Thymus (tissue), 11 donors: ENCODE data around the gene SYNGR1. TPM values are rescaled to one million over a fixed set of nuclear protein-coding genes. Genes with fewer than 3 reads are reported as not detected.
A peak's percentile ranks its signal among the peaks of the same experiment; 100 is the strongest.

Experiments
- DNase-seq, 9 donors: peaks; one replicate each; pipeline ENCODE4 v3.0.0-alpha.2; 2013; ENCODE audit warnings: low spot score in 9 of 9, low read depth in 6 of 9, missing footprints in 1 of 9
- H3K27ac ChIP-seq, 2 donors: one replicate each; pipeline ENCODE4 v1.5.1; 2013; ENCODE audit warnings: control low read depth in 1 of 2, low read depth in 1 of 2, low read length in 1 of 2, mild to moderate bottlenecking in 1 of 2, moderate library complexity in 1 of 2
- H3K27me3 ChIP-seq, 2 donors: one replicate each; pipeline ENCODE4 v1.5.1; 2013; ENCODE audit warnings: low read length in 1 of 2; ENCODE audit not compliant: control insufficient read depth in 2 of 2, insufficient read depth in 1 of 2
- H3K36me3 ChIP-seq, 2 donors: one replicate each; pipeline ENCODE4 v1.5.1; 2013; ENCODE audit warnings: low read length in 1 of 2, mild to moderate bottlenecking in 1 of 2, moderate library complexity in 1 of 2; ENCODE audit not compliant: control insufficient read depth in 2 of 2, insufficient read depth in 2 of 2
- H3K4me1 ChIP-seq, 2 donors: one replicate each; pipeline ENCODE4 v1.5.1; 2013; ENCODE audit warnings: low read length in 2 of 2; ENCODE audit not compliant: control insufficient read depth in 2 of 2, insufficient read depth in 2 of 2
- H3K4me3 ChIP-seq, 2 donors: one replicate each; pipeline ENCODE4 v1.5.1; 2013; ENCODE audit warnings: low read length in 2 of 2, control low read depth in 1 of 2, mild to moderate bottlenecking in 1 of 2
- H3K9me3 ChIP-seq, 2 donors: one replicate each; pipeline ENCODE4 v1.5.1; 2013; ENCODE audit warnings: low read length in 1 of 2, mild to moderate bottlenecking in 1 of 2; ENCODE audit not compliant: control insufficient read depth in 2 of 2, insufficient read depth in 1 of 2
- WGBS: extraction: QIAGEN DNeasy Blood & Tissue Kit; methylation state at CpG from one replicate; pipeline ENCODE4 v1.1.7; 2013; 5-methylcytosine and 5-hydroxymethylcytosine counted together
- polyA plus RNA-seq: library from polyadenylated mRNA; stranded (reverse); fragments of 200-250 nt; gene quantifications from one replicate; pipeline ENCODE4 v1.2.3, GENCODE V29; 2013
- total RNA-seq: library from RNA; stranded (reverse); fragments of 120-200 nt; gene quantifications from one replicate; pipeline ENCODE4 v1.2.4, GENCODE V29; 2013
- donor health status: healthy.

The SYNGR1 gene
- total and polyA plus RNA-seq, 2 donors: 2.8 to 6.1 TPM

GRCh38 chr22:39343259-39344045 lies 6.3 kb upstream of the SYNGR1 start:
- H3K27ac ChIP-seq: no peak overlapping the region
- peaks cover 0 to 9% of the 10 kb centered on the region in 2 donors for H3K27me3 ChIP-seq
- no peaks in the 10 kb centered on the region for H3K36me3 ChIP-seq
- peaks cover 0 to 7% of the 10 kb centered on the region in 2 donors for H3K4me1 ChIP-seq
- DNase-seq: peak in 3 of 9 donors; percentile 47 to 76 (median 64)
- H3K4me3 ChIP-seq: no peak overlapping the region
- H3K9me3 ChIP-seq: no peaks in the 10 kb centered on the region
- WGBS: 31% methylated on average over 15 of the region's 15 CpGs

GRCh38 chr22:39344046-39344390 lies 5.8 kb upstream of the SYNGR1 start:
- Histone ChIP-seq H3K4me1 (peaks cover 2 to 10% of the 10 kb centered on the region in 2 donors), H3K4me3 (no peak overlapping the region), H3K27ac (no peak overlapping the region), H3K27me3 (peaks cover 0 to 13% of the 10 kb centered on the region in 2 donors), H3K36me3 (no peaks in the 10 kb centered on the region), H3K9me3 (no peaks in the 10 kb centered on the region)
- 90% methylated on average over 8 of the region's 8 CpGs for WGBS
- no peak for DNase-seq

- 99% methylated on average over 4 of the region's 4 CpGs for WGBS
- Histone ChIP-seq H3K4me3 (no peak overlapping the region), H3K27ac (no peak overlapping the region), H3K4me1 (peaks cover 5 to 17% of the 10 kb centered on the region in 2 donors), H3K9me3 (no peaks in the 10 kb centered on the region), H3K27me3 (peaks cover 2 to 22% of the 10 kb centered on the region in 2 donors), H3K36me3 (no peaks in the 10 kb centered on the region)
- DNase-seq: no peak
Observed at GRCh38 chr22:39345231-39345630, 4.6 kb upstream of the SYNGR1 start.

- peaks cover 12 to 29% of the 10 kb centered on the region in 2 donors for H3K4me1 ChIP-seq
- H3K9me3 ChIP-seq: no peaks in the 10 kb centered on the region
- H3K36me3 ChIP-seq: no peaks in the 10 kb centered on the region
- DNase-seq: no peak
- 9% methylated on average over 11 of the region's 11 CpGs for WGBS
- H3K27ac ChIP-seq: peak overlapping the region in 1 of 2 donors; percentile 47
- H3K4me3 ChIP-seq: peak overlapping the region; percentile 63 to 65
- H3K27me3 ChIP-seq: peaks cover 5 to 33% of the 10 kb centered on the region in 2 donors
Observed at GRCh38 chr22:39348909-39349505, 784 bp upstream of the SYNGR1 start.

GRCh38 chr22:39349506-39349966 lies 255 bp upstream of the SYNGR1 start:
- under 1% methylated on average over 57 of the region's 57 CpGs for WGBS
- Histone ChIP-seq H3K27me3 (peaks cover 5 to 29% of the 10 kb centered on the region in 2 donors), H3K9me3 (no peaks in the 10 kb centered on the region), H3K27ac (peak overlapping the region in 1 of 2 donors; percentile 47), H3K4me3 (peak overlapping the region; percentile 63 to 65), H3K36me3 (no peaks in the 10 kb centered on the region), H3K4me1 (peaks cover 12 to 29% of the 10 kb centered on the region in 2 donors)
- DNase-seq: peak in 4 of 9 donors; percentile 47 to 70 (median 52)

GRCh38 chr22:39350757-39351688 lies 1.2 kb downstream of the SYNGR1 start:
- peaks cover 5 to 28% of the 10 kb centered on the region in 2 donors for H3K27me3 ChIP-seq
- DNase-seq: peak in 1 of 9 donors; percentile 10
- H3K36me3 ChIP-seq: no peaks in the 10 kb centered on the region
- H3K4me3 ChIP-seq: no peak overlapping the region
- H3K9me3 ChIP-seq: no peaks in the 10 kb centered on the region
- 58% methylated on average over 14 of the region's 14 CpGs for WGBS
- no peak overlapping the region for H3K27ac ChIP-seq
- peaks cover 12 to 29% of the 10 kb centered on the region in 2 donors for H3K4me1 ChIP-seq

- Histone ChIP-seq H3K4me3 (no peak overlapping the region), H3K36me3 (no peaks in the 10 kb centered on the region), H3K4me1 (peaks cover 14 to 29% of the 10 kb centered on the region in 2 donors), H3K9me3 (no peaks in the 10 kb centered on the region), H3K27ac (no peak overlapping the region), H3K27me3 (peaks cover 5 to 28% of the 10 kb centered on the region in 2 donors)
- DNase-seq: peak in 1 of 9 donors; percentile 60
- 42% methylated on average over 8 of the region's 8 CpGs for WGBS
Observed at GRCh38 chr22:39351689-39352214, 2.0 kb downstream of the SYNGR1 start.

GRCh38 chr22:39352306-39352891 lies 2.6 kb downstream of the SYNGR1 start:
- WGBS: 72% methylated on average over 7 of the region's 7 CpGs

More at GRCh38 chr22:39352306-39352891, 2.6 kb downstream of the SYNGR1 start:
- H3K27ac ChIP-seq: no peak overlapping the region
- peaks cover 5 to 28% of the 10 kb centered on the region in 2 donors for H3K27me3 ChIP-seq
- H3K36me3 ChIP-seq: no peaks in the 10 kb centered on the region
- no peaks in the 10 kb centered on the region for H3K9me3 ChIP-seq
- no peak overlapping the region for H3K4me3 ChIP-seq
- DNase-seq: peak in 1 of 9 donors; percentile 26
- peaks cover 14 to 29% of the 10 kb centered on the region in 2 donors for H3K4me1 ChIP-seq
